ENCODE results near the gene TGFBR1. TPM values are rescaled to one million over a fixed set of nuclear protein-coding genes. Genes with fewer than 3 reads are reported as not detected.
A peak's percentile ranks its signal among the peaks of the same experiment; 100 is the strongest.
"Not testable (repeated sequence)": the region's sequence is repeated elsewhere in the genome, so short reads cannot be mapped to it uniquely, and the experiment has no call there.

TGFBR1 gene
- total RNA-seq, 1 donor from 2014 or later = 71.3 TPM

- DNase-seq (ENCODE audit: low spot score) (no peak), ATAC-seq (no peak)
- intact Hi-C loops (cut with DNase I) = no loop called here
Observed at GRCh38 chr9:99074902-99075245, 30.0 kb upstream of the TGFBR1 start.

- intact Hi-C loops (cut with DNase I) = no loop called here
- no peak for DNase-seq (ENCODE audit: low spot score)
- ATAC-seq = no peak
Observed at GRCh38 chr9:99075246-99075912, 29.5 kb upstream of the TGFBR1 start.

GRCh38 chr9:99076030-99076429 lies 28.9 kb upstream of the TGFBR1 start:
- intact Hi-C loops (cut with DNase I) = no loop called here
- no peak for DNase-seq (ENCODE audit: low spot score)
- ATAC-seq = no peak

- intact Hi-C loops (cut with DNase I) = no loop called here
- ATAC-seq (peak; percentile 39), DNase-seq (ENCODE audit: low spot score) (no peak)
Observed at GRCh38 chr9:99076483-99077171, 28.3 kb upstream of the TGFBR1 start.

- intact Hi-C loops (cut with DNase I) = no loop called here
- DNase-seq (ENCODE audit: low spot score) (no peak), ATAC-seq (no peak)
Observed at GRCh38 chr9:99078717-99079116, 26.2 kb upstream of the TGFBR1 start.

- no peak for ATAC-seq
- no peak for DNase-seq (ENCODE audit: low spot score)
- intact Hi-C loops (cut with DNase I) = no loop called here
Observed at GRCh38 chr9:99079542-99079941, 25.4 kb upstream of the TGFBR1 start.

GRCh38 chr9:99083051-99083450 lies 21.9 kb upstream of the TGFBR1 start:
- intact Hi-C loops (cut with DNase I) = no loop called here
- ATAC-seq = no peak

GRCh38 chr9:99085949-99086948 lies 18.7 kb upstream of the TGFBR1 start:
- intact Hi-C loops (cut with DNase I) = no loop called here
- ATAC-seq (peak; percentile 86), DNase-seq (ENCODE audit: low spot score) (no peak)

More at GRCh38 chr9:99083051-99083450, 21.9 kb upstream of the TGFBR1 start:
- no peak for DNase-seq (ENCODE audit: low spot score)

- ATAC-seq (no peak), DNase-seq (ENCODE audit: low spot score) (no peak)
- intact Hi-C loops (cut with DNase I) = no loop called here
Observed at GRCh38 chr9:99087462-99087861, 17.5 kb upstream of the TGFBR1 start.

- intact Hi-C loops (cut with DNase I) = no loop called here
- no peak for ATAC-seq
- DNase-seq (ENCODE audit: low spot score) = no peak
Observed at GRCh38 chr9:99090336-99091130, 14.4 kb upstream of the TGFBR1 start.

- intact Hi-C loops (cut with DNase I) = no loop called here
- ATAC-seq (no peak), DNase-seq (ENCODE audit: low spot score) (no peak)
Observed at GRCh38 chr9:99092643-99093491, 12.0 kb upstream of the TGFBR1 start.

GRCh38 chr9:99093492-99093791 lies 11.5 kb upstream of the TGFBR1 start:
- intact Hi-C loops (cut with DNase I) = no loop called here
- ATAC-seq = no peak
- DNase-seq (ENCODE audit: low spot score) = no peak

- intact Hi-C loops (cut with DNase I) = no loop called here
- ATAC-seq = no peak
- DNase-seq (ENCODE audit: low spot score) = no peak
Observed at GRCh38 chr9:99095565-99095964, 9.3 kb upstream of the TGFBR1 start.

- DNase-seq (ENCODE audit: low spot score) (no peak), ATAC-seq (no peak)
- intact Hi-C loops (cut with DNase I) = no loop called here
Observed at GRCh38 chr9:99096409-99096808, 8.5 kb upstream of the TGFBR1 start.

GRCh38 chr9:99099806-99100585 lies 4.9 kb upstream of the TGFBR1 start:
- DNase-seq (ENCODE audit: low spot score); ATAC-seq; intact Hi-C loops (cut with DNase I): not testable (repeated sequence)

GRCh38 chr9:99101271-99101670 lies 3.6 kb upstream of the TGFBR1 start:
- intact Hi-C loops (cut with DNase I) = no loop called here
- DNase-seq (ENCODE audit: low spot score) (no peak), ATAC-seq (no peak)

- no peak for DNase-seq (ENCODE audit: low spot score)
- intact Hi-C loops (cut with DNase I) = no loop called here
- no peak for ATAC-seq
Observed at GRCh38 chr9:99101812-99102211, 3.1 kb upstream of the TGFBR1 start.

Measured in sciatic nerve (tissue), 2 donors.